Measurements from ENCODE around the gene CFAP157.

Gene CFAP157

GRCh38 chr9:127762111-127762676, 55.4 kb downstream of the CFAP157 start:
- no peak for DNase-seq (ENCODE audit: low read depth, low spot score)
- Histone ChIP-seq H3K36me3 (ENCODE audit: insufficient read depth, low read length) (no peaks in the 10 kb centered on the region), H3K4me3 (no peak overlapping the region), H3K27ac (no peak overlapping the region), H3K9me3 (ENCODE audit: low read depth, low read length) (no peaks in the 10 kb centered on the region), H3K9ac (ENCODE audit: insufficient read length) (no peak overlapping the region)
- no peak for TF ChIP-seq EZH2 (IDR thresholded peaks at IDR 0.05)

- no peak overlapping the region for H3K4me3 ChIP-seq
- no peak overlapping the region for H3K27ac ChIP-seq
- TF ChIP-seq FOXP2 (optimal IDR thresholded peaks at IDR 0.05; ENCODE audit: control extremely low read depth, extremely low read length, insufficient read depth) (no peak), POLR2AphosphoS5 (IDR thresholded peaks at IDR 0.05; ENCODE audit: borderline replicate concordance, low read depth, low read length) (no peak), EZH2 (IDR thresholded peaks at IDR 0.05) (no peak)
- DNase-seq (ENCODE audit: low read depth, low spot score) = no peak
- no peaks in the 10 kb centered on the region for H3K9me3 ChIP-seq (ENCODE audit: low read depth, low read length)
- H3K36me3 ChIP-seq (ENCODE audit: insufficient read depth, low read length) = no peaks in the 10 kb centered on the region
- H3K9ac ChIP-seq (ENCODE audit: insufficient read length) = no peak overlapping the region
These were observed 57.2 kb downstream of the CFAP157 start for GRCh38 chr9:127763918-127764384.

GRCh38 chr9:127765418-127765817, 58.6 kb downstream of the CFAP157 start:
- Histone ChIP-seq H3K9ac (ENCODE audit: insufficient read length) (no peak overlapping the region), H3K4me3 (no peak overlapping the region), H3K9me3 (ENCODE audit: low read depth, low read length) (no peaks in the 10 kb centered on the region), H3K36me3 (ENCODE audit: insufficient read depth, low read length) (no peaks in the 10 kb centered on the region), H3K27ac (no peak overlapping the region)
- TF ChIP-seq EZH2 (IDR thresholded peaks at IDR 0.05) (no peak), FOXP2 (optimal IDR thresholded peaks at IDR 0.05; ENCODE audit: control extremely low read depth, extremely low read length, insufficient read depth) (no peak), POLR2AphosphoS5 (IDR thresholded peaks at IDR 0.05; ENCODE audit: borderline replicate concordance, low read depth, low read length) (no peak)
- DNase-seq (ENCODE audit: low read depth, low spot score) = no peak
